MCF 10A (cell line): ENCODE measurements around the gene DLST. TPM values are rescaled to one million over a fixed set of nuclear protein-coding genes. Genes with fewer than 3 reads are reported as not detected.
A peak's percentile ranks its signal among the peaks of the same experiment; 100 is the strongest.
"Not testable (repeated sequence)": the region's sequence is repeated elsewhere in the genome, so short reads cannot be mapped to it uniquely, and the experiment has no call there.

Source experiments
- BruUV-seq: library from RNA; stranded (reverse); fragments of 400-500 nt; replicated peaks from 2 replicates; lab custom pipeline; 2021; lab: Mats Ljungman, UMichigan
- CTCF ChIA-PET: fragments of 300-600 bp; sonication (Branson Sonifier 250); formaldehyde crosslinking; extraction: SDS; loops from one replicate; lab custom pipeline; 2021; ENCODE audit warnings: antibody characterized with exemption, inconsistent platforms; lab: Yijun Ruan, JAX
- POLR2A ChIA-PET: fragments of 300-600, 350-650 bp; sonication (Branson Sonifier 250); formaldehyde crosslinking; extraction: SDS; loops from one replicate; lab custom pipeline; 2020; ENCODE audit warnings: antibody characterized with exemption, inconsistent platforms; lab: Yijun Ruan, JAX
- DNase-seq: peaks from one replicate; pipeline ENCODE4 v3.0.0-alpha.2; 2018; ENCODE audit not compliant: unreplicated experiment
- H3K27ac Mint-ChIP-seq: one replicate; pipeline ENCODE4 v1.8.0; 2022; ENCODE audit warnings: mild to moderate bottlenecking, low read depth, mixed read lengths; ENCODE audit not compliant: unreplicated experiment
- H3K27me3 Mint-ChIP-seq: one replicate; pipeline ENCODE4 v1.8.0; 2022; ENCODE audit warnings: mixed read lengths; ENCODE audit not compliant: insufficient read depth, unreplicated experiment
- H3K36me3 Mint-ChIP-seq: one replicate; pipeline ENCODE4 v1.8.0; 2022; ENCODE audit warnings: mild to moderate bottlenecking, moderate library complexity, mixed read lengths; ENCODE audit not compliant: insufficient read depth, unreplicated experiment
- H3K4me1 Mint-ChIP-seq: one replicate; pipeline ENCODE4 v1.8.0; 2022; ENCODE audit warnings: mixed read lengths; ENCODE audit not compliant: insufficient read depth, unreplicated experiment
- H3K4me3 Mint-ChIP-seq: one replicate; pipeline ENCODE4 v1.8.0; 2022; ENCODE audit warnings: mild to moderate bottlenecking, moderate library complexity, mixed read lengths; ENCODE audit not compliant: unreplicated experiment
- H3K9me3 Mint-ChIP-seq: one replicate; pipeline ENCODE4 v1.8.0; 2022; ENCODE audit warnings: mixed read lengths; ENCODE audit not compliant: unreplicated experiment
- CTCF ChIP-seq: fragments of 200-600 bp; IDR thresholded peaks from one replicate; pipeline ENCODE4 v1.8.0; 2022; ENCODE audit warnings: antibody characterized with exemption, mild to moderate bottlenecking; ENCODE audit not compliant: unreplicated experiment
- intact Hi-C: fragments of 100-400 bp; cut with micrococcal nuclease; formaldehyde crosslinking; loops from 2 replicates; pipeline ENCODE4 v1.14.1; 2022
- total RNA-seq: library from RNA; stranded (reverse); gene quantifications from 2 replicates; pipeline ENCODE4 v1.2.3, GENCODE V29; 2022

The DLST gene
- total RNA-seq, 1 experiment from 2014 or later, result 114 TPM

GRCh38 chr14:74922752-74923401 is 41.2 kb downstream of the DLST start, which contains the start of gene RPS6KL1:
Gene RPS6KL1, minus strand, starts transcription at chr14:74923260. Its CDS starts 1,719 bp downstream, at chr14:74921541.
- Mint-ChIP-seq H3K36me3 (no peaks in the 10 kb centered on the region), H3K4me1 (peaks cover 5% of the 10 kb centered on the region), H3K4me3 (peak within 1 kb of the TSS; percentile 61), H3K27ac (no peak within 1 kb of the TSS), H3K9me3 (no peaks in the 10 kb centered on the region), H3K27me3 (peaks cover 17% of the 10 kb centered on the region)
- TF ChIP-seq CTCF, result no peak
- BruUV-seq, result no TSS peak
- DNase-seq, result peak; percentile 78
- intact Hi-C loops, result no loop called here
- ChIA-PET CTCF (interaction anchor here (0.6 to 1.4 kb wide), 8 partner anchors 9 to 586 kb away, joined by 3 to 8 read pairs (median 4); no protein-coding TSS in a partner anchor), POLR2A (interaction anchor here (0.6 to 1.6 kb wide), 4 partner anchors 13 to 133 kb away, joined by 3 to 9 read pairs (median 6); partner anchors contain the start of gene DLST)

GRCh38 chr14:74924061-74924460 is 42.3 kb downstream of the DLST start:
- peaks cover 17% of the 10 kb centered on the region for H3K27me3 Mint-ChIP-seq
- H3K9me3 Mint-ChIP-seq, result no peaks in the 10 kb centered on the region
- H3K4me1 Mint-ChIP-seq, result peaks cover 5% of the 10 kb centered on the region
- ChIA-PET POLR2A (interaction anchor here (1.3 to 1.6 kb wide), 2 partner anchors 12 to 41 kb away, joined by 8 to 9 read pairs; partner anchors contain the start of gene DLST), CTCF (interaction anchor here (0.9 kb wide), 1 partner anchor 63 kb away, joined by 5 read pairs; no protein-coding TSS in a partner anchor)
- BruUV-seq, result no TSS peak
- no peak for TF ChIP-seq CTCF
- H3K4me3 Mint-ChIP-seq, result peak overlapping the region; percentile 23
- intact Hi-C loops, result no loop called here
- no peak overlapping the region for H3K27ac Mint-ChIP-seq
- no peak for DNase-seq
- H3K36me3 Mint-ChIP-seq, result no peaks in the 10 kb centered on the region

- ChIA-PET POLR2A (interaction anchor here (0.5 kb wide), 1 partner anchor 59 kb away, joined by 3 read pairs; no protein-coding TSS in a partner anchor), CTCF (interaction anchor here (1.5 kb wide), 1 partner anchor 66 kb away, joined by 3 read pairs; no protein-coding TSS in a partner anchor)
- Mint-ChIP-seq H3K27ac (no peak overlapping the region), H3K36me3 (no peaks in the 10 kb centered on the region), H3K9me3 (no peaks in the 10 kb centered on the region), H3K4me3 (no peak overlapping the region), H3K27me3 (peaks cover 17% of the 10 kb centered on the region), H3K4me1 (peaks cover 5% of the 10 kb centered on the region)
- no peak for TF ChIP-seq CTCF
- intact Hi-C loops, result no loop called here
- BruUV-seq, result no TSS peak
- DNase-seq, result no peak
Observed at GRCh38 chr14:74927225-74927624, 45.5 kb downstream of the DLST start.

GRCh38 chr14:74929242-74929641 is 47.5 kb downstream of the DLST start:
- intact Hi-C loops, result no loop called here
- no peaks in the 10 kb centered on the region for H3K9me3 Mint-ChIP-seq
- no peak for DNase-seq
- no peak overlapping the region for H3K4me3 Mint-ChIP-seq
- BruUV-seq, result no TSS peak
- H3K36me3 Mint-ChIP-seq, result no peaks in the 10 kb centered on the region
- POLR2A ChIA-PET, result interaction anchor here (1.1 kb wide), 1 partner anchor 12 kb away, joined by 3 read pairs; no protein-coding TSS in a partner anchor
- CTCF ChIA-PET, result interaction anchor here (0.5 to 1.5 kb wide), 3 partner anchors 16 to 711 kb away, joined by 3 read pairs; no protein-coding TSS in a partner anchor
- H3K27me3 Mint-ChIP-seq, result peaks cover 17% of the 10 kb centered on the region
- H3K27ac Mint-ChIP-seq, result no peak overlapping the region
- H3K4me1 Mint-ChIP-seq, result peaks cover 5% of the 10 kb centered on the region
- no peak for TF ChIP-seq CTCF

- H3K36me3 Mint-ChIP-seq, BruUV-seq, H3K27ac Mint-ChIP-seq, DNase-seq, intact Hi-C loops, H3K4me1 Mint-ChIP-seq, H3K9me3 Mint-ChIP-seq, H3K27me3 Mint-ChIP-seq, POLR2A ChIA-PET, H3K4me3 Mint-ChIP-seq: not testable (repeated sequence)
- CTCF ChIA-PET, result interaction anchor here (0.9 to 1.5 kb wide), 3 partner anchors 9 to 26 kb away, joined by 4 to 6 read pairs (median 4); partner anchors contain the start of gene RPS6KL1
Observed at GRCh38 chr14:74931744-74932143, 50.0 kb downstream of the DLST start.
